ENCODE measurements around the gene DNAJB5.

DNA sequence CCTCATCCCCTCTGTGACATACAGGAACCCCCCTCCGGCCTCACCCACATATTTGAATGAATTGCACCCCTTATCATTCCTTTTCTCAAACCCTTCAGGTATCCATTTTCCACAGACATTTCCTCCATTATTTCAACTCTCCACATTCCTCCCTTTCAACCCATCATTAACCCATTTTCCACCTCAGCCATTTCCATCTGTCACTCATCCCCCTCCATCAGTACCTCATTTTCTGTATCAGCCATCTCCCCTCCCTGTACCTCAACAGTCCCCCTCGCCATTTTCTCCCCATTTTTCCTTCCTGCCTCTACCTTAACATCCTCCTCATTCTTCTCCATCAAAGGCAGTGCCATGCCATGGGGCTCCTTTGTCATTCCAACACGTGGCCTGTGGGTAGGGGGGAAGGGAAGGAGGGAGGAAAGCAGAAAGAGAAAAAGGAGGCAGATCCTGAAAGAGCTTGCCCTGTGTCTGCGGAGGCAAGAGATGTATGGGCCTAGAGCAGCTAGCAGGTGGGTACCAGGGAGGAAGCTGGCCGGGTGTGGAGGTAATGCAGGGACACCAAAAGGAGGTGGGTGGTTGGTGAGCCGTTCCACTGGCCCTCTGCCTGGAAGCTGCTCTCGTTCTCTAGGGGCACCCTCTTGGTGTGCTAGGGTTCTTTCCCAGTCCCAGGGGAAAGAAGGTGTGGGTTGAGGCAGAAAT lies 1.5 kb downstream of the DNAJB5 start:
- TF ChIP-seq, protein P1, sequence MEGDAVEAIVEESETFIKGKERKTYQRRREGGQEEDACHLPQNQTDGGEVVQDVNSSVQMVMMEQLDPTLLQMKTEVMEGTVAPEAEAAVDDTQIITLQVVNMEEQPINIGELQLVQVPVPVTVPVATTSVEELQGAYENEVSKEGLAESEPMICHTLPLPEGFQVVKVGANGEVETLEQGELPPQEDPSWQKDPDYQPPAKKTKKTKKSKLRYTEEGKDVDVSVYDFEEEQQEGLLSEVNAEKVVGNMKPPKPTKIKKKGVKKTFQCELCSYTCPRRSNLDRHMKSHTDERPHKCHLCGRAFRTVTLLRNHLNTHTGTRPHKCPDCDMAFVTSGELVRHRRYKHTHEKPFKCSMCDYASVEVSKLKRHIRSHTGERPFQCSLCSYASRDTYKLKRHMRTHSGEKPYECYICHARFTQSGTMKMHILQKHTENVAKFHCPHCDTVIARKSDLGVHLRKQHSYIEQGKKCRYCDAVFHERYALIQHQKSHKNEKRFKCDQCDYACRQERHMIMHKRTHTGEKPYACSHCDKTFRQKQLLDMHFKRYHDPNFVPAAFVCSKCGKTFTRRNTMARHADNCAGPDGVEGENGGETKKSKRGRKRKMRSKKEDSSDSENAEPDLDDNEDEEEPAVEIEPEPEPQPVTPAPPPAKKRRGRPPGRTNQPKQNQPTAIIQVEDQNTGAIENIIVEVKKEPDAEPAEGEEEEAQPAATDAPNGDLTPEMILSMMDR (IDR thresholded peaks at IDR 0.05; ENCODE audit: low read depth, low read length, missing input control), result no peak
- TF ChIP-seq EGR1 (IDR thresholded peaks at IDR 0.05; ENCODE audit: low read depth in 2 of 2), result no peak
- TF ChIP-seq MAX (IDR thresholded peaks at IDR 0.05), result no peak
- no peak for TF ChIP-seq TAF1 (conservative IDR thresholded peaks at IDR 0.05)
- no peak for TF ChIP-seq RAD21 (IDR thresholded peaks at IDR 0.05)
- TF ChIP-seq, protein P2, sequence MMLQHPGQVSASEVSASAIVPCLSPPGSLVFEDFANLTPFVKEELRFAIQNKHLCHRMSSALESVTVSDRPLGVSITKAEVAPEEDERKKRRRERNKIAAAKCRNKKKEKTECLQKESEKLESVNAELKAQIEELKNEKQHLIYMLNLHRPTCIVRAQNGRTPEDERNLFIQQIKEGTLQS (IDR thresholded peaks at IDR 0.05), result no peak
- no peak for TF ChIP-seq REST (IDR thresholded peaks at IDR 0.05)
- no peak for TF ChIP-seq HNF4G (IDR thresholded peaks at IDR 0.05)
- TF ChIP-seq GABPA (IDR thresholded peaks at IDR 0.05 in 1 of 2, conservative IDR thresholded peaks at IDR 0.05 in 1 of 2), result no peak
- no peak for TF ChIP-seq RXRA (IDR thresholded peaks at IDR 0.05)
